Fibroblast of the aortic adventitia (primary cell): ENCODE data around the gene CEP290. TPM values are rescaled to one million over a fixed set of nuclear protein-coding genes. Genes with fewer than 3 reads are reported as not detected.

Experiments
- DNase-seq: peaks from one replicate; pipeline ENCODE4 v3.0.0-alpha.2; 2010; ENCODE audit warnings: low read depth
- H3K4me3 ChIP-seq: 2 replicates; pipeline ENCODE4 v1.5.1; 2011; ENCODE audit warnings: low read depth, mild to moderate bottlenecking, control low read depth, low read length, moderate library complexity
- total RNA-seq: library from RNA; depleted of rRNA; stranded (reverse); fragments of >200 nt; gene quantifications from 2 replicates; pipeline ENCODE4 v1.2.3, GENCODE V29; 2012; ENCODE audit warnings: low replicate concordance
- TF ChIP-seq, protein P1 (sequence below): IDR thresholded peaks from 2 replicates; pipeline ENCODE4 v1.5.1; 2011; ENCODE audit warnings: mild to moderate bottlenecking, low read length, control low read depth, inconsistent platforms; ENCODE audit not compliant: insufficient read depth

Gene CEP290
- total RNA-seq, 1 donor, result 20.2 TPM

DNA sequence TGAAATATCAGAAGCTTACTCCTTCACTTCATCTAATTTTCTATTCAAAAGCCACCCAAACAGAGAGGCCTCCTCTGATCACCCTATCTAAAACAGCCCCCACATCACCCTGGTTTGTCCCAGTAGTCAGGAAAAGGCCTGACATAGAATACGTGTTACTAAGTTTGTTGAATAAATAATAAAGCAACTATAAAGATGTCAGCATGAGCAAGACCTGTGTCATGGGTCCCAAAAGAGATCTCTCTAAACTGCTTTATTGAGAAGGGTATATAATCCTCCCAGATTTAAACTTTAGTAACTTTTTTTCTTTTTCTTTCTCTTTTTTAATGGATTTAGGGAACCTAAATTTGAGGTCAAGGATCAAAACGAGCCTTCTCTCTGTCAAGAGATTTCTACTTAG is 85.3 kb downstream of the CEP290 start:
- DNase-seq, result no peak
- no peak overlapping the region for H3K4me3 ChIP-seq

GRCh38 chr12:88052686-88053085 is 89.2 kb downstream of the CEP290 start:
- peak; percentile 48 for DNase-seq
- TF ChIP-seq, protein P1, sequence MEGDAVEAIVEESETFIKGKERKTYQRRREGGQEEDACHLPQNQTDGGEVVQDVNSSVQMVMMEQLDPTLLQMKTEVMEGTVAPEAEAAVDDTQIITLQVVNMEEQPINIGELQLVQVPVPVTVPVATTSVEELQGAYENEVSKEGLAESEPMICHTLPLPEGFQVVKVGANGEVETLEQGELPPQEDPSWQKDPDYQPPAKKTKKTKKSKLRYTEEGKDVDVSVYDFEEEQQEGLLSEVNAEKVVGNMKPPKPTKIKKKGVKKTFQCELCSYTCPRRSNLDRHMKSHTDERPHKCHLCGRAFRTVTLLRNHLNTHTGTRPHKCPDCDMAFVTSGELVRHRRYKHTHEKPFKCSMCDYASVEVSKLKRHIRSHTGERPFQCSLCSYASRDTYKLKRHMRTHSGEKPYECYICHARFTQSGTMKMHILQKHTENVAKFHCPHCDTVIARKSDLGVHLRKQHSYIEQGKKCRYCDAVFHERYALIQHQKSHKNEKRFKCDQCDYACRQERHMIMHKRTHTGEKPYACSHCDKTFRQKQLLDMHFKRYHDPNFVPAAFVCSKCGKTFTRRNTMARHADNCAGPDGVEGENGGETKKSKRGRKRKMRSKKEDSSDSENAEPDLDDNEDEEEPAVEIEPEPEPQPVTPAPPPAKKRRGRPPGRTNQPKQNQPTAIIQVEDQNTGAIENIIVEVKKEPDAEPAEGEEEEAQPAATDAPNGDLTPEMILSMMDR, result peak; percentile 58
- no peak overlapping the region for H3K4me3 ChIP-seq

More for the DNA sequence above, 85.3 kb downstream of the CEP290 start:
- TF ChIP-seq, protein P1, result no peak

DNA sequence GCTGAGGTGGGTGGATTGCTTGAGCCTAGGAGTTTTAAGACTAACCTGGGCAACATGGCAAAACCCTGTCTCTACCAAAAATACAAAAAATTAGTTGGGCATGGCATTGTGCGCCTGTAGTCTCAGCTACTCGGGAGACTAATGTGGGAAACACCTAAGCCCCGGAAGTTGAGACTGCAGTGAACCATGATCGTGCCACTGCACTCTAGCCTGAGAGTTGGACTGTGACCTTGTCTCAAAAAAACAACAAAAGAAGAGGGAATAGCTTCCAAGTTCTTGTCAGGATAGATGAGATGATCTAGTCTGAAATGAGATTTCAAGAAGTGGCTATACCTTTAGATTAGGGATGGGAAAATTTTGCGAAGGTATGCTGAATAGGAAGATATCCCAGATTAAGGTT is 97.9 kb downstream of the CEP290 start:
- TF ChIP-seq, protein P1, result no peak
- no peak overlapping the region for H3K4me3 ChIP-seq
- no peak for DNase-seq

- no peak overlapping the region for H3K4me3 ChIP-seq
- DNase-seq, result no peak
- TF ChIP-seq, protein P1, result no peak
Measured at GRCh38 chr12:88037770-88038169, 104.1 kb downstream of the CEP290 start.

DNA sequence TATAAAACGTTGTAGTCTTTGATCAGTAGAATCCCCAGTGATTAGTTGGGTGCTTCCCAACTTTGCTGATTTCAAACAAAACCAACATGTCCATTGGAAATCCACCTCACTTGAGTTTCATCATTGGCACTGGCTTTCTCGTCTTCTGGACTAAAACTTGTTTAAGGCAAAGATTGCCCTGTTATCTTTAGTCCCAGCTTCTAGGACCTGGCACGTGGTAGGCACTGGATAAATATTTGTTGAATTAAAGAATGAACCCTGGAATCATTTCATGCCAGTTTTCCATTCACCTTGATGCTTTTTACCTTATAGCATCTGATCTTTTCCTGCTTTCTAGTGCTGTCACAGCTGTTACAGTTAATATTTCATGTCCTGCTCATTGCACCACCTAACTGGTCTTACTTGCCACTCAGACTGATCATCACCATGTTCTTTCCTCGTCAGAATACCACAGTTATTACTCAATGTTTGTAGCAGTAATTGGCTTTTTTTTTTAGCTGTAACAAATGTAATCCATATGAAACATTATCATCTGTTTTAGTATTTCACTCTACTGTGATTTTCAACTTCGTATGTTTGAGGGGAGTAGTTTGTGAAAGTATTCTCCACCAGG is 105.4 kb downstream of the CEP290 start:
- H3K4me3 ChIP-seq, result peak overlapping the region; percentile 95
- DNase-seq, result peak; percentile 58
- TF ChIP-seq, protein P1, result no peak

DNA sequence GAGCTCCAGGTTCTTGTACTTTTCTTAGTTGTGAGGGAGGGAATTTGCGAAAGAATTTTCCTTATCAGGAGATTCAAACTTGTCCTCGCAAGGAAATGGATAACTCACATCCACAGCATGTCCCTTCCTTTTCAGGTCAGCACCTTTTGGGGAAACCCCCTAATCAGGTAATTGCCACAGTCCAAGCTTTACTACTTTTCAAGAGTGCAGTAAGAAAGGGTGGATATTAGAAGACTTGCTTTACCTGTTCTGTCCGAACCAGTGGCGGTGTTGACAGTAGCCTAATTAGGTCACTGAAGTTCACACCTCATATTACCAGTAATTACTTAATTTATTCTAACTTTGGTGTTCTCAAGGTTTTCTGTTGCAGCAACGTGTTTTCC is 106.0 kb downstream of the CEP290 start:
- DNase-seq, result no peak
- TF ChIP-seq, protein P1, result no peak
- H3K4me3 ChIP-seq, result peak overlapping the region; percentile 95
